Mesenteric fat pad (tissue), 1 donor: ENCODE data around the gene HECTD4. TPM values are rescaled to one million over a fixed set of nuclear protein-coding genes. Genes with fewer than 3 reads are reported as not detected.

Experiments
- DNase-seq: peaks from one replicate; pipeline ENCODE4 v3.0.0-alpha.2; 2020; ENCODE audit warnings: low spot score
- total RNA-seq: library from RNA; stranded (reverse); fragmentation: NEBNext Ultra II Directional; extraction: Animal tissue kit (Norgen Biotek cat#: 25700); gene quantifications from one replicate; pipeline ENCODE4 v1.2.1, GENCODE V29; 2021
- donor health status: DM: yes; HTN: yes; CAD: no.

HECTD4 gene
- total RNA-seq, 1 donor from 2014 or later = 37.0 TPM

DNA sequence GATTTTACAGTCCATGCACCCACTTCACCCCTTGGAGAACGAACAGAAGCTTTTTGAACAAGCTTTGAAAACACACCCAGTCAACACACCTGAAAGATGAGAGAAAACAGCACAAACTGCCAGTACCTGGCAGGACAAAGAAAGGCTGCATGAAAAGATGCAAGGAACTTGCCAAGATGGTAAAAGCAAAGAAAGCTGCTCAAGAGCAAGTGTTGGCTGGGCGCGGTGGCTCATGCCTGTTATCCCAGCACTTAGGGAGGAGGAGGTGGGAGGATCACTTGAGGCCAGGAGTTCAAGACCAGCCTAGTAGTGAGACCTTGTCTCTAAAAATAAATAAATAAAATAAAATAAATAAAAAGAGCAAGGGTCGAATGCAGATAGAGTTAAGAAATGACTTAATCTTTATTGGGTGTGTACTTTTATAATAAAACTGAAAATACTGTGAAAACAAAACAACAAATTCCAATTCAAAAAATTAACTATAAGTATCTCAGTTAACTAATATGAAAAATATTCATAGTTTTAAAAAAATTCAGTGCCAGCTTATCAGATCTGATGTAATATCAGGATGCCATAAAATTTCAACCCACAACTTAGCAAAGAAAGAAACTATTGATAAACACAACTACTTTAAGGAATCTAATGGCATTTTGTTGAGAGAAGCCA, 59.2 kb downstream of the HECTD4 start:
- no peak for DNase-seq

DNA sequence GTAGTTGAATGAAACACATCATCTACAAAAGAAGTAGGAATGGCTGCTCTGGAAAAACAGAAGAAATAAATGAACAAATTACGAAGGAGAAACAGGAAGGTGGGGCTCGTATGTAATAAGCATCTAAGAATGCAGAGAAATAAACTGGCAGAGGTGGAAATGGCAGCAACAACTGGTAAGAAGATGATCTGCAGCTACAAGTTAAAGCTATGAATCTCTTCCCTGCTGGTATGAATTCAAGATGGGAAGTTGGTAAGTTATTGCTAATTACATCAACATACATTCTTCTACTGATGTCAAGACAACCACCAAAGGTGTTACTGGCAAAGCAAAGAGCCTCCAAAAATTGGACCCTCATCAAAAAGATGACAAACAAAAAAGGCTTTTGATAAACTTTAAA, 59.8 kb downstream of the HECTD4 start:
- no peak for DNase-seq

DNA sequence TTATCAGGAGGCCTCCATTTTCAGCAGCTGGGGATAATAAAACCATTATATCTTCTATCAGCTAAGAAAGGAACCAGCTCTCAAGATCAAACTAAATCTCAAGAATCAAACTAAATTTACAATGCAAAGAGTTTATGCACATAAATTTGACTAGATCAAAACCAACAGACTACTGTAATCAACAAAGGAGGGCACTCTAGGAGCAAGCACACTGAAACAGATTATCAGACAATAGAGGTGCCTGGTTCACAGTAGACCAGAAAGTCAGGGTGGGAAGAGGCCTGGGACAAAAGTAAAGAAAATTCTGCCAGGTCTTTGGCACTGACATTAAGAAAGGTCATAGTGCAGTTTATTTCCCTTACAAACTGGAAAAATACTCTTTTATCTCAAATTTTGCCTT, 61.0 kb downstream of the HECTD4 start:
- no peak for DNase-seq

DNA sequence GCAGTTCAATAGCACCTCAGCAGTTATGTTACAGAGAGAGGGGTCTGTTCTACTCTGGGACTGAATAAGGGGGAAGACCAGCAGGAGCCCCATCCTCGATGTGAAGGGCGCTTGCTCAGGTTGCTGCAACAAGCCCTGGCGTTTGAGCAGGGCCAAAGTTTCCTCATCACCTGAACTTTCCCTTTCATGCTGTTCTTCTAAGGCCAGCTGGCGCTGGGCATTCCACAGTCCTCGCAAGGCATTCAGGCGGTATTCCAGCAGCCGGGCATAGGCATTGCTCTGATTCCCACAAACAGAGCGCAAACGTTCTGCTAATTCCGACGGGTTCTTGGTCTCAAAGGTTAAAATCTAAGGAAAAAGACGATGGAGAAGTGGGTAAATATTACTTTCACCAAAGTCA, 62.8 kb downstream of the HECTD4 start:
- no peak for DNase-seq

DNA sequence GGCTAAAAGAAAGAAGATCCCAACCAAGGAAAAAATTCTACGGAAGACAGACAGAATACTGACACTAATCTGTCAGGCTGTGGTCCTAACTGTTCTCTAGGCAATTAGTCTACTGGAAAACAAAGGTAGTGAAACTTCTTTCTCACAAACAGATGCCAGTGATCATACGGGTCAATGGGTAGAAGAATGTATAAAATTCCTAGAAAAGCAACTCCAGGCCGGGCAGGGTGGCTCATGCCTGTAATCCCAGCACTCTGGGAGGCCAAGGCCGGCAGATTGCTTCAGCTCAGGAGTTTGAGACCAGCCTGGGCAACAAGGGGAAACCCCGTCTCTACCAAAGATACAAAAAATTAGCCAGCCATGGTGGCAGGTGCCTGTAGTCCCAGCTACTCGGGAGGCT, 64.8 kb downstream of the HECTD4 start:
- DNase-seq = no peak

DNA sequence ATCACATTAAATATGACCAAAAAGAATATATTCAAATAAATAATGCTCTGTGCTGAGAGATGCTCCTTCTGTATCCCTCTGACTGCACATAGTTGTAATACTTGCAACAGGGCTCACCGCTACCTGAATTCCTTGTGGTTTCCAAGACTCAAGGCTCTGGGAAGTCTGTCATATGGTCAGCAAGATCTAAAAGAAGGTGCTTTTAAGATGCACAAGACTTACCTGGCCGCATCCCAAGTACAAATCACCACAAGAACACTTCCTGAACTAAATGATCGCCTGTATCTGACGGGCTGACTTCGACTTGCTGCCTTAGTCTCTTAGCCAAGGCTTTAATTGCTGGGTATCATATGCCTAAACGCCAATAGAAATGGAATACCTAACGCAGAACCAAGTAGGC, 67.2 kb downstream of the HECTD4 start:
- no peak for DNase-seq

DNA sequence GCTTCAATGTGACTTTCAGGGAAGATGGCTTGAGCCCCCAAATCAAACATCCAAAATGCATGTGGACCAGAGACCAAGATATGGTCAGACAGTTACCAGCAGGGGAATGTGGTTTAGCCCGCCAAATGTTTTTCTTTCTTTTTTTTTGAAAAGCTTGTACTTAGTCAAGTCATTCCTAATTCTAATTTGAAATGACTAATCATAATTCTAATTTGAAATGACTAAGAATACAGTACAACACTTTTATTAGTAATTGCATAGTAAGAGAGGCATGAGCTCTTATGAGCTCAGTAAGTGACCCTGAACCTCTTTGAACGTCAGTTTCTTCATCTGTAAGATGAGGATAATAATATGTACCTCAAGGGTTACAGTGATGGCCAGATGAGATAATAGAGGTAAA, 72.4 kb downstream of the HECTD4 start:
- DNase-seq = no peak

DNA sequence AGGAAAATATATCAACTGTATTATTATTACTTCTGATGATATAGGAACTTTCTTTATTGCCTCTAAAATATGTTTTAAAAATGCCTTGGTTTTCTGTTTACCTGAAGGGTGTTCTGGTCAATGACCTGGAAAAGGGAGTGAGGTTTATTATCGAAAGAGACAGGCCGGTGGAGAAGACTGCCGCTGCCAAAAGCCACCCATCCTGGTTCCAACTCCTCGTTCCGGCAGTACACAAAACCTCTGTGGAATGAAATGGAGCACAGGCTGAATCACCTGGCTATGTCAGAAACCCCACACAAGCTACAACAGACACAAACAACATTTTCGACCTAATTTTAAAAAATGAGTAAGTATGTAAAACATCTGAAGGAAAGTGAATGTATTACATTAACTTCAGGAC, 73.6 kb downstream of the HECTD4 start:
- no peak for DNase-seq

DNA sequence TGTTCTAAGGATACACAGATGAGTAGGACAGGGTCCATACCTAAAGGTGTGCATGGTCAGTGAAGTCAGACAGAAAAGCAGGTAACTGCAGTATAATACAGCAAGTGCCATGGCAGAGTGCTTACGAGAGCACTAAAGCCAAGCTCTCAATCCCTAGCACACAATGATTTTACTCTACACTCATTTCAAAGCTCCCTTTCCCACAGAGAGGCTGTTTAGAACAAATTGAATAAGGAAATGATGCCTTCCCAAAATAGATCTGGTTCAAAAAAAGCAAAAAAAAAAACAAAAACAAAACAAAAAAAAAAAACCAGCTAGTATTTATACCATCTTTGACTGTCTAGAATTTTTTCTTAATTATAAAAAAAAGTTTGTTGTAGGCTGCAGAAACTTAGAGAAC, 74.1 kb downstream of the HECTD4 start:
- no peak for DNase-seq

DNA sequence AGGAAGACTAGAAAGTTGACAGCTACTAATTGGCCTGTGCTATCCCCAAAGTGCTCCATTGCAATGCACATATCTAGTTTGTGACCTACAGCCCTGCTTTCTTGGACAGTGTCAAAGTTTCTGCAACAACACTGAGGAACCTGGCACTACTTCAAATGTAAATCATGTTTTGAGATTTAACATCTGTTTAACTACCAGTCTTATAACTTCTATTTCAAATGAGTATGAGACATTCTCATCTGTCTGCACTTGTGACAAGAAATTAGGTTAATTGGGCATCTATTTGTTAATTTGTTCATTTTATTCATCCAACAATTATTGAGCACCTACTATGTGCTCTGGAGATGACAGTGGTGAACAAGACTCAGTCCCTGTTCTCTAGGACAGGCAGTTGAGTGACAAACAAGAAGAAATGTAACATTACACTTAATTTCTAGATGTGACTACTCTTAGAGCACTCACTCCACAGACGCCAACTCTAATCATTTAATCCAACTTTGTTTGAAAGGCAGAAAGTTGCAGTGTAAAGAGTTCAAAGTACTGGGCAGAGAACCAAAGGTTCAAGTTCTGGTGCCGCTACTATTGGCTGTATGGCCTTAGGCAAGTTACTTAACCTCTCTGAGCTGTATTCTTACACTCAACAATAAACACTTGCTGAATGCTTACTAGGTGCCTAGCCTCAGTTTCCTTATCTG, 74.8 kb downstream of the HECTD4 start:
- DNase-seq = no peak

DNA sequence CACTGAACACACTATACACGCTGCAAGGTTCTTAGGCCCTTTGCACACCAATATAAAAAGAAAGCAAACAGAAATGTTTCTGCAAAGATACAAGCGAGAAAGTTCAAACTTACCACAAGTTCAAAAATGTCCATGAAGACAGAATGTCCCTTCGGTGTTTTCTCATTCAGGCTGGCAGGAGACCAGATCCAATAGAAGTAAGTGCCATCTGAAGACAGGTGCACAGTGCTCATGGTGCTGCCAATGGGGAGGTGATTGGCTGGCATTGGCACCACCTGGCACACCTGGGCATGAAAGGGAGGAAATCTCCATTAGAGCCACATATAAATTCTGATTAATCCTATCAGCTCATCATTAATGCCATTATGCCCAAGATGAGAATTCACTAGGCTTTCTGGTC, 76.3 kb downstream of the HECTD4 start:
- DNase-seq = no peak

DNA sequence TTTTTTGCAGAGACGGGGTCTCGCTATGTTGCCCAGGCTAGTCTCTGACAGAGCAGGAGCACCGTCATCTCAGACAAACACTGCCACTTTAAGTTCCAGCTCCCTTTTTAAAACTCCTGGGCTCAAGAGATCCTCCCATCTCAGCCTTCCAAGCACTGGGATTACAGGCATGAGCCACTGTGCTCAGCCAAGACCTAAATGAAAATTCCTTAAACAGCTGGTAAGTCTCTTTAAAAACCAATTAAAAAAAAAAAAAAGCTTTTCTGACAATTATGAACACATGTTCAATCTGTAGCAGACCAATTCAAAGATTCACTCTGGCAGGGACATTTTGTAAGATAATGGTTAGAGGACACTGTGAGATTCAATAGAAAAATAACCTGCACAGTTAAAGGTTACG, 77.8 kb downstream of the HECTD4 start:
- no peak for DNase-seq

DNA sequence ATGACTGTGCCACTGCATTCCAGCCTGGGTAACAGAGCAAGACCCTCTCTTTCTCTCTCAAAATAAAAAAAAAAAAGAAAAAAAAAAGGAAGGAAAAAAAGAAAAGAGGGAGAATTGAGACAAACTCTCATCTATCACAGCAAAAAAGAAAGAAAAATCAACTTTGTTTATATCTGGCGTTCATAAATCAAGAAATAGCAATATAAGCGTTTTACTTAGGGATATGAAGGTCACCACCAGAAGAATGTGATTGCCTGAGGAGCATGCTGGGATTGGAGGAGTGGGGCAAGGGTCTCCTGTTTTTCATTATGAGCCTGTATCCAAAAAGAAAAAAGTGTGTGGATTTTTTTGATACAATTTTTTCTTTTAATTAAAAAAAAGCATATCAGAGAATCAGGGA, 78.4 kb downstream of the HECTD4 start:
- DNase-seq = no peak

DNA sequence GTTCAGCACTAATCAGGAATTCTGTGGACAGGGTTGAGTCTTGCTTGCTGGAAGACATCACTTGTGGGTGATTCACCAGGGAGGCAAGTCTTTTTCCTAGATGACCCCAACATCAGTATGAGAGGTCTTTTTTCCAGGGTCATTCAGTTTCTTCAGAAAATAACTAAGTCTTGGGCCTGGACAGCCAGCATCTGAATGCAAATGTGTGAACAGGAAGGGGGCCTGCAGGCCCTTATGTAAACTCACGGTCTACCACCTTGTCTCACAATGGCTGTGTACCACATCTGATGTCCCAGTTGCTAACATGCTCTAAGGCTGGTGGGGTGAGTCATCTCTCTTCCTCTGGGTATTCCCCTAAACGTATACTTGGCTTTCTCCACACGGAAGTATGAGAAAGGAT, 79.2 kb downstream of the HECTD4 start:
- DNase-seq = no peak

DNA sequence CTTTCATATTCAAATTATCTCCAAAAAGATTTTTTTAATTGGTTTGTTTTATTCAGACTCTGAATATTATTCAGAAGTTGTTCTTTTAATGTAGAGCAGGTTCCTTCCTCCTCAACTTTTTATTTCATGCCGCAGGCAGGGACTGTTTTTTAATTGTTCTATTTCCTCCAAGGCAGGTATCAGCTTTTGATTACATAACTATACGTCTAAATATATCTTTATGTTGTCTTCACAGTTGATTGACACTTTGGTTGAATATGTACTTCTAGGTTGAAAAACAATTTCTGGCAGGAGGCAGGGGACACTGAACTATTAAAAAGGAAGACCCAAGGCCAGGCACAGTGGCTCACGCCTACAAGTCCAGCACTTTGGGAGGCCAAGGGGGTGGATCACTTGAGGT, 82.5 kb downstream of the HECTD4 start:
- no peak for DNase-seq

DNA sequence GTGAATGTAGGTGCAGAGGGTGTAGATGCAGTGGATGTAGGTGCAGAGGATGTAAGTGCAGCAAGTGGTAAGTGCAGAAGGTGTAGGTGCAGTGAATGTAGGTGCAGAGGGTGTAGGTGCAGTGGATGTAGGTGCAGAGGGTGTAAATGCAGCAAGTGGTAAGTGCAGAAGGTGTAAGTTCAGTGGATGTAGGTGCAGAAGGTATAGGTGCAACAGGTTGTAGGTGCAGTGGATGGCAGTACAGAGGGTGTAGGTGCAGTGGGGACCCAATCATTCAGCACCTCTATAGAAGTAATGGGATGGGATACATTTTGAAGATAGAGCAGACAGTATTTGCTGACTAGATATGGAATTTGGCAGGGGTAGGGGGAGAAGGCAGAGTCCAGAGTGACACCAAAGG, 85.0 kb downstream of the HECTD4 start:
- DNase-seq = no peak

DNA sequence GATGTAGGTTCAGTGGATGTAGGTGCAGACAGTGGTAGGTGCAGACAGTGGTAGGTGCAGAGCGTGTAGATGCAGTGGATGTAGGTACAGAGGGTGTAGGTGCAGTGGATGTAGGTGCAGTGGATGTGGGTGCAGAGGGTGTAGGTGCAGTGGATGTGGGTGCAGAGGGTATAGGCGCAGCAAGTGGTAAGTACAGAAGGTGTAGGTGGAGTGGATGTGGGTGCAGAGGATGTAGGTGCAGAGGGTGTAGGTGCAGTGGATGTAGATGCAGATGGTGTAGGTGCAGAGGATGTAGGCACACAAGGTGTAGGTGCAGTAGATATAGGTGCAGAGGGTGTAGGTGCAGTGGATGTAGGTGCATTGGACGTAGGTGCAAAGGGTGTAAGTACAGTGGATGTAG, 86.0 kb downstream of the HECTD4 start:
- DNase-seq = no peak

DNA sequence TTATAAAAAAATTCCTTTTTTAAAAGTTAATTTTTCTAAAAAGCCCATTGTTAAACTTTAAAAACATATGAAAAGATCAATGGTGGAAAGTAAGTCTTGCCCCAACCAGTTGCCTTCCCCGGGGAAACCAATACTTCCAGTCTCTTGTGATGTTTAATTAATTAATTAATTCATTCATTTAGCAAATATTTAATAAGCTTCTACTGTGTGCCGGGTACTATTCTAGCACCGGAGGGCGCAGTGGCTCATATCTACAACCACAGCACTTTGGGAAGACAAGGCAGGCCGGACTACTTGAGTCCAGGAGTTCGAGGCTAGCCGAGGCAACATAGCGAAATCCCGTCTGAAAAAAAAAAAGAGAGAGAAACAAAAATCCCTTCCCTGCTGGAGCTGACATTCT, 87.4 kb downstream of the HECTD4 start:
- DNase-seq = no peak

DNA sequence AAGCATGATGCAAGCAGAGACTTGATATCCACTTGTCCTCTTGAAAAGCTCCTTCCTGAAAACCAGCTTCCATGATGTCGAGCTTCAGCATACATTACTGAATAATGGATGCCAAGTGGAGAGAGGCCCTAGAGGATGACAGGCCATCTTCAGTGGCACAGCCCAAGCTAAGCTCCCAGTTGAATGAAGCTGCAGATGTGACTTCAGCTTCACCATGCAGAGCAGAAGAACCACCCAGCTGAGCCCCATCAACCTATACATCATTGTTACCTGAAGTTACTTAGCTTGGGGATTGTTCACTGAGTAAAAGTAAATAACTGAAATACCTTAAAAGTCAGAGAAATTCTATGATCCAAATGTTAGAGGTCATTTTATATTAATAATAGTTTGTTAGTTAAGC, 93.6 kb downstream of the HECTD4 start:
- no peak for DNase-seq

DNA sequence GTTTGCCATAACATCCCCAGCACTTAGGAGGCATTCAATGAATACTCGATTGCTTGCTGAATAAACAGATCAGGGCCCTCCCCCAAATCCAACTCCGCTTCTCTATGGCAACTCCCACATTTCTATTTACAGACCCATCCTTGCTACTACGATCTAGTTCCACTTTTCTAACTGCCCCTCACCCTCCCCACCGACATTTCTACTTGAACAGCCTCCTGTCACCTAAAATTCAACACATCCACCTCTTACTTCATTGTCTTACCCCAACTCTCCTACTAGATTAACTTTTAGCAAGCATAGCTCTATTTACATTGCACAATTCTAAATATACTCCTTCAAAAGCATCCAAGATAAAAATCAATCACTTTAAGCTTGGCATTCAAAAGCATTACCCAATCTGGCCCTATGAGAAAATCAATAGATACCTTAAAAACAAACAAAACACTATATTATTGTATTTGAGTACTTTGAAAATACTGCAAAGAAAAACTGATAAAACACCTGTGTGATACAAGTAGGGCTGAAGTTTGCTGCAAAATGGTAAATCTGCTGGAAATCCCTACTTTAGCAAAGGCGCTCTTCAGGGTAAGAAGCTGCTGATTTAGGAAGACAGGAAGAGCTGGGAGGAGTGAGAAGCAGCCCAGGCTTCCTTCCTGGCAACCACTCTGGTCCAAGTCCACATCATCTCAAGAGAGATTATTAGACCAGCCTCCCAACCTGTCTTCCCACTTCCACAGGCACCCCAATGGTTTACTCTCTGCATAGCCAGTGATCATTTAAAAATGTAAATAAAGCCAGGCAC, 96.4 kb downstream of the HECTD4 start:
- DNase-seq = no peak

DNA sequence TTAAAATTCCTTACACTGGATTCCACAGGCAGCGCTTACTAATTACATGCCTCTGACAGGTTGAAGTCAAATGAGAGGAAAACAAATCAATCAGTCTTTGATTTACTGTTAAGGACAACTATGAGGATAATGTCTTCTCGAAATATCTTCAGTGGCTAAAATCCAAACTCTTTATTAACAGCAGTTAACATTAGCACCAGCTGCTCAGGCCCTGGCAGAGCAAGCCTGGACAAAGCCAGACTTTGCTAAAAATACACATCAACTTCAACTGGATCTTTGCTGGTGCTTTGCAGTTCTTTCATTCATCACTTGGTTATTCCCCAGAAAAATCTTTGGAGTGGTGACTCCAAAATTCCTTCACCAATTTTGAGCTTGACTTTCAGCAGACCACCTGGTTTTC, 98.7 kb downstream of the HECTD4 start:
- no peak for DNase-seq

DNA sequence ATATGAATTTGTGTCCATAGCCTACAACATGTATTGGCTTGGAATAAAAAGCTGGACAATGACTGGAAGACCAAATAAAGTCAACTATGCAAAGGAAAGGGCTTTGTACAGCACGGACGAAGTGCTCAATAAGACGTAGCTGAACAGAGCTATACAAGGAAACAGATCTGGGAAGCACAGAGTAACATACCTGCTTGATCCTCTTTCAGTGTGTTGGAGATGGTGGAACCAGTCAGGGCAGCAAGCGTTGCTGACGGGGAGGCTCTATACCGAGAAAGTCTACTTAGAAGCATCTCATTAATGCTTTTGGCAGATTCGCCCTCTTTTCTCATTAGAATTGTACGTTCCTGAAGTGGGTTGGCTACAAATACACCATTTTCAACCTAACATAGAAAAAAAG, 99.3 kb downstream of the HECTD4 start:
- no peak for DNase-seq

DNA sequence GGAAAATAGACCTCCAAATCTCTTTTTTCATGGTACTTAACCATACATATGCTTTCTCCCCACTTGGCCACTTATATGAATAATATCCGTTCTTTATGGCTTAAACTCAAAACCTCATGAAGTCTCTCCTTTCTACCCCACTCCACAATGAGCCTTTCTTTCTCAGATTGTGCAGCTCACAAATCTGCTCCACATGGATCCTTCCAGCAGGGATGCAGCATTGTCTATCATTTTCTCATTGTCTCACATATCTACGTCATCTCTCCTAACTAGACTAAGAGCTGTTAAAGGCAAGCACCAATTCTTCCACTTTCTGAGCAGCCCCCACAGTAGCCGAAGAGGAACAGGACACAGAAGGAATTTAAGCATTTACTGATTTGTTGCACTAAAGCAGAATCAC, 106.4 kb downstream of the HECTD4 start:
- no peak for DNase-seq
